ENCODE measurements around the gene ABCC8. TPM values are rescaled to one million over a fixed set of nuclear protein-coding genes. Genes with fewer than 3 reads are reported as not detected.

ABCC8 gene
- total and polyA plus RNA-seq, 2 experiments from 2014 or later, result 2.0 to 3.4 TPM

Other genes starting within 250 kb of the ABCC8 start
- gene NUCB2, start 200.1 kb downstream of the ABCC8 start, total RNA-seq (2014; rRNA removed; shearing (Covaris generic)), result 16.6 and 25.5 TPM in 2 replicates
- 61.9 and 86.9 TPM in 2 replicates for gene NUCB2, start 200.1 kb downstream of the ABCC8 start, polyA plus RNA-seq (2016; fragmentation: Nextera tagmentation; extraction: Ambion mirVana)
- gene NCR3LG1, start 125.0 kb downstream of the ABCC8 start, total RNA-seq (2014; rRNA removed; shearing (Covaris generic)), result 1.5 and 1.9 TPM in 2 replicates
- gene NCR3LG1, start 125.0 kb downstream of the ABCC8 start, polyA plus RNA-seq (2016; fragmentation: Nextera tagmentation; extraction: Ambion mirVana), result 0.15 and 0.28 TPM in 2 replicates
- gene KCNJ11, start 88.2 kb downstream of the ABCC8 start, total RNA-seq (2014; rRNA removed; shearing (Covaris generic)), result 5.9 and 7.9 TPM in 2 replicates
- 0.89 and 2.2 TPM in 2 replicates for gene KCNJ11, start 88.2 kb downstream of the ABCC8 start, polyA plus RNA-seq (2016; fragmentation: Nextera tagmentation; extraction: Ambion mirVana)
- gene USH1C, start 67.6 kb upstream of the ABCC8 start, total RNA-seq (2014; rRNA removed; shearing (Covaris generic)), result 1.3 and 5.4 TPM in 2 replicates
- gene USH1C, start 67.6 kb upstream of the ABCC8 start, polyA plus RNA-seq (2016; fragmentation: Nextera tagmentation; extraction: Ambion mirVana), result 1.8 and 2.7 TPM in 2 replicates
- 0.52 and 0.78 TPM in 2 replicates for gene OTOG, start 70.4 kb upstream of the ABCC8 start, total RNA-seq (2014; rRNA removed; shearing (Covaris generic))
- gene OTOG, start 70.4 kb upstream of the ABCC8 start, polyA plus RNA-seq (2016; fragmentation: Nextera tagmentation; extraction: Ambion mirVana), result 0.40 and 2.4 TPM in 2 replicates
- not detected in 2 replicates for gene MYOD1, start 242.7 kb upstream of the ABCC8 start, total RNA-seq (2014; rRNA removed; shearing (Covaris generic))
- gene MYOD1, start 242.7 kb upstream of the ABCC8 start, polyA plus RNA-seq (2016; fragmentation: Nextera tagmentation; extraction: Ambion mirVana), result not detected in 2 replicates